K562 (cell line): ENCODE measurements around the gene SCYL1. TPM values are rescaled to one million over a fixed set of nuclear protein-coding genes. Genes with fewer than 3 reads are reported as not detected.

Experiments
- BDP1 ChIP-seq: IDR thresholded peaks from 3 replicates; pipeline ENCODE4 v1.6.1; 2011; ENCODE audit not compliant: insufficient read length, insufficient read depth
- CBFA2T3 ChIP-seq: fragments of 450-650 bp; IDR thresholded peaks from 2 replicates; pipeline ENCODE4 v1.6.1; 2017
- CHD2 ChIP-seq: IDR thresholded peaks from 2 replicates; pipeline ENCODE4 v1.6.1; 2011; ENCODE audit warnings: low read depth, low read length
- GATAD2A ChIP-seq: fragments of 450-650 bp; IDR thresholded peaks from 2 replicates; pipeline ENCODE4 v1.6.1; 2017
- KDM5B ChIP-seq: fragments of 200-600 bp; sonication (generic); IDR thresholded peaks from 2 replicates; pipeline ENCODE4 v1.6.1; 2012; ENCODE audit warnings: low read depth, mild to moderate bottlenecking, moderate library complexity, low read length, control low read depth, inconsistent platforms; ENCODE audit not compliant: insufficient replicate concordance
- NFE2L1 ChIP-seq: fragments of 450-650 bp; IDR thresholded peaks from 2 replicates; pipeline ENCODE4 v1.6.1; 2016; ENCODE audit warnings: missing genetic modification characterization, low read depth, mild to moderate bottlenecking, missing compliant biosample characterization, moderate library complexity, borderline replicate concordance
- RBBP5 ChIP-seq: fragments of 200-600 bp; sonication (generic); IDR thresholded peaks from 2 replicates; pipeline ENCODE4 v1.6.1; 2012; ENCODE audit warnings: borderline replicate concordance, mild to moderate bottlenecking, low read length, control low read depth, inconsistent platforms; ENCODE audit not compliant: insufficient read depth, poor library complexity, severe bottlenecking
- RBFOX2 ChIP-seq: fragments of 200-400 bp; formaldehyde crosslinking; IDR thresholded peaks from 2 replicates; pipeline ENCODE4 v1.6.1; 2017; ENCODE audit warnings: low read depth, mild to moderate bottlenecking, low read length, moderate library complexity
- TCF3 ChIP-seq: sonication (generic); formaldehyde crosslinking; IDR thresholded peaks from 2 replicates; pipeline ENCODE4 v1.4.0; 2020; ENCODE audit warnings: mild to moderate bottlenecking, missing genetic modification reagents
- TEAD1 ChIP-seq, 2 experiments: fragments of 450-650 bp in 1 of 2; sonication (generic) in 1 of 2; formaldehyde crosslinking; IDR thresholded peaks; 2 replicates each; pipeline versions ENCODE4 v1.4.0 to v1.8.0; 2020 to 2022; ENCODE audit warnings: mild to moderate bottlenecking in 2 of 2, missing genetic modification reagents in 1 of 2
- ZEB2 ChIP-seq: fragments of 450-650 bp; IDR thresholded peaks from 2 replicates; pipeline ENCODE4 v1.6.1; 2016
- ZFX ChIP-seq: sonication (generic); formaldehyde crosslinking; IDR thresholded peaks from 2 replicates; pipeline ENCODE4 v1.8.0; 2022; ENCODE audit warnings: mild to moderate bottlenecking, missing genetic modification reagents, moderate library complexity
- ZNF263 ChIP-seq: sonication (generic); formaldehyde crosslinking; IDR thresholded peaks from 2 replicates; pipeline ENCODE4 v1.8.0; 2022; ENCODE audit warnings: mild to moderate bottlenecking, missing genetic modification reagents, borderline replicate concordance
- ZNF507 ChIP-seq: conservative IDR thresholded peaks from 2 replicates; pipeline ENCODE4 v1.6.1; 2017; ENCODE audit warnings: missing genetic modification characterization, missing compliant biosample characterization
- ZNF79 ChIP-seq: fragments of 250-450 bp; sonication (Bioruptor Pico); IDR thresholded peaks from 2 replicates; pipeline ENCODE4 v1.4.0; 2020; ENCODE audit warnings: low read depth, mild to moderate bottlenecking, moderate library complexity
- polyA plus RNA-seq, 8 experiments: library from polyadenylated mRNA; depleted of rRNA in 4 of 8; stranded (reverse) in 5 of 8; unstranded in 3 of 8; fragments of >200 nt; fragmentation: Nextera tagmentation in 2 of 8; fragmentation: Illumina TruSeq in 1 of 8; extraction: Ambion mirVana in 2 of 8; extraction: Trizol in 1 of 8; gene quantifications; 2 replicates each; pipeline versions ENCODE4 v1.2.1 to v1.2.3, GENCODE V29; 2011 to 2014; ENCODE audit warnings: inconsistent platforms in 1 of 8, missing spikeins in 1 of 8
- total RNA-seq, 7 experiments: library from RNA; depleted of rRNA in 6 of 7; stranded (reverse); fragments of >200 nt in 6 of 7; fragmentation: Illumina TruSeq in 2 of 7; extraction: Trizol in 2 of 7; gene quantifications; 2 replicates each; pipeline versions ENCODE4 v1.2.1 to v1.2.3, GENCODE V29; 2011 to 2021; ENCODE audit warnings: low replicate concordance in 1 of 7
- TF ChIP-seq, protein P1 (sequence below): fragments of 450-650 bp; formaldehyde crosslinking; IDR thresholded peaks from 2 replicates; pipeline ENCODE4 v1.4.0; 2020; ENCODE audit warnings: mild to moderate bottlenecking, moderate library complexity
- TF ChIP-seq, protein P2 (sequence below), 3 experiments: fragments of 200-800 bp in 1 of 3; fragments of 250-450 bp in 1 of 3; fragments of 450-650 bp in 1 of 3; sonication (Bioruptor Pico) in 1 of 3; sonication (Bioruptor generic) in 1 of 3; formaldehyde crosslinking in 1 of 3; IDR thresholded peaks; 2 replicates each; pipeline versions ENCODE4 v1.6.1 to v1.8.0; 2016 to 2022; ENCODE audit warnings: mild to moderate bottlenecking in 2 of 3, missing genetic modification characterization in 2 of 3, missing compliant biosample characterization in 1 of 3, moderate library complexity in 1 of 3
- TF ChIP-seq, protein P3 (sequence below), 2 experiments: IDR thresholded peaks; 2 replicates each; pipeline ENCODE4 v1.6.1; 2012; ENCODE audit warnings: improper control_type of control experiment in 2 of 2, low read depth in 2 of 2, low read length in 2 of 2, borderline replicate concordance in 1 of 2

SCYL1 gene
- total and polyA plus RNA-seq, 9 of the 15 experiments (the other 6 are each of a cell fraction or from before 2014, with no cell fraction given), result 1.9 to 145 (median 57.6) TPM

DNA sequence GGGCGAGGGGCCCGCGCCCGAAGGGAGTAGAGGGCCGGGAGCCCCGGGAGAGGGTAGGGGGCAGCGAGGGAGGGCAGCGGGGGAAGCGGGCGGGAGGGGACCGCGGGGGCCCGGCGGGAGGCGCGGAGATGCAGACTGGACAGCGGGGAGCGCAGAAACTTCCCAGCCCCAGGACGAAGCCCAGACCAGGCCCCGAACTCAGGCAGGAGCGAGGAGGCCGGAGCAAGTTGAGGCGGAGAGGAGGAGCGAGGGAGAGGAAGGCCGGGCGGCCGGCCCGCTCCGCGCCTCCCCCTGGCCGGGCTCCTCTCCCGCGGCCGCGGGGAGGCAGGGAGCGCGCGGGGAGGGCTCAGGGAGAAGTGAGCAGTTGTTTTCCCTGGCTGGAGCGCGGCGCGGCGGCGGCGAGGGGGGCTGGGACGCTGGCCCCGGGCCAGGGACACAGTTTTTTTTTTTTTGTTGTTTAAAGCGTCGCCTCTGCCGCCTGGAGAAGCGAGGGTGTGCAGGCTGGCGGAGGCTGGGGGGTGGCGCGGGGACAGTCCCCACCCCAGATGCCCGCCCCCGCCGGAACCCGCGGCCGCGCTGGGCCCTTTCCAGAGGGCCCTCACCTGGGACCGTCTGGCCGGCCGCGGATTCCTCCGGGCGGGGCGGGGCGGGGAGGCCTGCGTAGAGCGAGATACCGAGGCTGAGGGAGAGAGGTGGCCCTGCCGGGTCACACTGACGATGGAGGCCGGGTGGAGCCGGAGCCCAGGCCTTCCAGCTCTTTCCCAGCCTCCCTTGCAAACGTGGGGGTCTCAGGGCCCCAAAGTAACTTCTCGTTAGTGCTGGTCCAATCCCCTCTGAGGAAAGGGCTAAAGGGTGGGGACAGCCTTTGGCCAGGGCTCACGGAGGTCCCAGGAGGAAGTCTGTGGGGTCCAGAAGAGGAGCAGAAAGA lies 33.4 kb downstream of the SCYL1 start, which contains the start of gene LTBP3 (continued):
- TF ChIP-seq ZNF507 (tag) (no peak), TEAD1 (CRISPR knock-in tag; IDR thresholded peaks at IDR 0.05) (peak; percentile 63 to 75; a peak in 2 of 4 replicates), NFE2L1 (tag) (no peak), ZNF263 (CRISPR knock-in tag) (peak; percentile 76), KDM5B (peak; percentile 33), ZNF79 (CRISPR knock-in tag) (no peak), ZEB2 (0 out of 2 replicates have a peak, but pooled peaks have one; percentile 37), RBBP5 (peak; percentile 52), RBFOX2 (peak; percentile 74), CBFA2T3 (peak; percentile 50), CHD2 (peak; percentile 11; the same call in 1 of the 2 replicates), TCF3 (CRISPR knock-in tag) (peak; percentile 36; the same call in 1 of the 2 replicates), BDP1 (no peak), ZFX (CRISPR knock-in tag) (peak; percentile 72), GATAD2A (0 out of 2 replicates have a peak, but pooled peaks have one; percentile 24)
- TF ChIP-seq, protein P1, sequence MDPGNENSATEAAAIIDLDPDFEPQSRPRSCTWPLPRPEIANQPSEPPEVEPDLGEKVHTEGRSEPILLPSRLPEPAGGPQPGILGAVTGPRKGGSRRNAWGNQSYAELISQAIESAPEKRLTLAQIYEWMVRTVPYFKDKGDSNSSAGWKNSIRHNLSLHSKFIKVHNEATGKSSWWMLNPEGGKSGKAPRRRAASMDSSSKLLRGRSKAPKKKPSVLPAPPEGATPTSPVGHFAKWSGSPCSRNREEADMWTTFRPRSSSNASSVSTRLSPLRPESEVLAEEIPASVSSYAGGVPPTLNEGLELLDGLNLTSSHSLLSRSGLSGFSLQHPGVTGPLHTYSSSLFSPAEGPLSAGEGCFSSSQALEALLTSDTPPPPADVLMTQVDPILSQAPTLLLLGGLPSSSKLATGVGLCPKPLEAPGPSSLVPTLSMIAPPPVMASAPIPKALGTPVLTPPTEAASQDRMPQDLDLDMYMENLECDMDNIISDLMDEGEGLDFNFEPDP (CRISPR knock-in tag), result no peak
- TF ChIP-seq, protein P2, sequence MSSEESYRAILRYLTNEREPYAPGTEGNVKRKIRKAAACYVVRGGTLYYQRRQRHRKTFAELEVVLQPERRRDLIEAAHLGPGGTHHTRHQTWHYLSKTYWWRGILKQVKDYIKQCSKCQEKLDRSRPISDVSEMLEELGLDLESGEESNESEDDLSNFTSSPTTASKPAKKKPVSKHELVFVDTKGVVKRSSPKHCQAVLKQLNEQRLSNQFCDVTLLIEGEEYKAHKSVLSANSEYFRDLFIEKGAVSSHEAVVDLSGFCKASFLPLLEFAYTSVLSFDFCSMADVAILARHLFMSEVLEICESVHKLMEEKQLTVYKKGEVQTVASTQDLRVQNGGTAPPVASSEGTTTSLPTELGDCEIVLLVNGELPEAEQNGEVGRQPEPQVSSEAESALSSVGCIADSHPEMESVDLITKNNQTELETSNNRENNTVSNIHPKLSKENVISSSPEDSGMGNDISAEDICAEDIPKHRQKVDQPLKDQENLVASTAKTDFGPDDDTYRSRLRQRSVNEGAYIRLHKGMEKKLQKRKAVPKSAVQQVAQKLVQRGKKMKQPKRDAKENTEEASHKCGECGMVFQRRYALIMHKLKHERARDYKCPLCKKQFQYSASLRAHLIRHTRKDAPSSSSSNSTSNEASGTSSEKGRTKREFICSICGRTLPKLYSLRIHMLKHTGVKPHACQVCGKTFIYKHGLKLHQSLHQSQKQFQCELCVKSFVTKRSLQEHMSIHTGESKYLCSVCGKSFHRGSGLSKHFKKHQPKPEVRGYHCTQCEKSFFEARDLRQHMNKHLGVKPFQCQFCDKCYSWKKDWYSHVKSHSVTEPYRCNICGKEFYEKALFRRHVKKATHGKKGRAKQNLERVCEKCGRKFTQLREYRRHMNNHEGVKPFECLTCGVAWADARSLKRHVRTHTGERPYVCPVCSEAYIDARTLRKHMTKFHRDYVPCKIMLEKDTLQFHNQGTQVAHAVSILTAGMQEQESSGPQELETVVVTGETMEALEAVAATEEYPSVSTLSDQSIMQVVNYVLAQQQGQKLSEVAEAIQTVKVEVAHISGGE (CRISPR knock-in tag; IDR thresholded peaks at IDR 0.05), result 0 out of 6 replicates have a peak, but pooled peaks of 1 of the 3 experiments have one; percentile 25
- TF ChIP-seq, protein P3, sequence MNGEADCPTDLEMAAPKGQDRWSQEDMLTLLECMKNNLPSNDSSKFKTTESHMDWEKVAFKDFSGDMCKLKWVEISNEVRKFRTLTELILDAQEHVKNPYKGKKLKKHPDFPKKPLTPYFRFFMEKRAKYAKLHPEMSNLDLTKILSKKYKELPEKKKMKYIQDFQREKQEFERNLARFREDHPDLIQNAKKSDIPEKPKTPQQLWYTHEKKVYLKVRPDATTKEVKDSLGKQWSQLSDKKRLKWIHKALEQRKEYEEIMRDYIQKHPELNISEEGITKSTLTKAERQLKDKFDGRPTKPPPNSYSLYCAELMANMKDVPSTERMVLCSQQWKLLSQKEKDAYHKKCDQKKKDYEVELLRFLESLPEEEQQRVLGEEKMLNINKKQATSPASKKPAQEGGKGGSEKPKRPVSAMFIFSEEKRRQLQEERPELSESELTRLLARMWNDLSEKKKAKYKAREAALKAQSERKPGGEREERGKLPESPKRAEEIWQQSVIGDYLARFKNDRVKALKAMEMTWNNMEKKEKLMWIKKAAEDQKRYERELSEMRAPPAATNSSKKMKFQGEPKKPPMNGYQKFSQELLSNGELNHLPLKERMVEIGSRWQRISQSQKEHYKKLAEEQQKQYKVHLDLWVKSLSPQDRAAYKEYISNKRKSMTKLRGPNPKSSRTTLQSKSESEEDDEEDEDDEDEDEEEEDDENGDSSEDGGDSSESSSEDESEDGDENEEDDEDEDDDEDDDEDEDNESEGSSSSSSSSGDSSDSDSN (IDR thresholded peaks at IDR 0.05; ENCODE audit: borderline replicate concordance in 1 of 2, low read depth in 2 of 2, low read length in 2 of 2), result peak; percentile 89 to 90; a peak in 3 of 4 replicates
